Naive thymus-derived CD4-positive, alpha-beta T cell (primary cell): ENCODE measurements around the gene ADD3. TPM values are rescaled to one million over a fixed set of nuclear protein-coding genes. Genes with fewer than 3 reads are reported as not detected.

ENCODE experiments used
- ATAC-seq: fragments of 150-1000 bp; cut with Tn5 transposase; 2 replicates; pipeline ENCODE4 v1.10.0; 2021; ENCODE audit warnings: mild to moderate bottlenecking, moderate library complexity
- CTCF ChIA-PET: fragments of 350-600 bp; sonication (Branson Sonifier 250); formaldehyde crosslinking; loops from one replicate; lab custom pipeline; 2021; ENCODE audit warnings: antibody characterized with exemption; lab: Charles Lee
- POLR2A ChIA-PET: fragments of 350-600 bp; sonication (Branson Sonifier 250); formaldehyde crosslinking; loops from one replicate; lab custom pipeline; 2021; ENCODE audit warnings: antibody characterized with exemption, inconsistent platforms; lab: Charles Lee
- DNase-seq, 9 donors: peaks; one replicate each; pipeline versions ENCODE4 v3.0.0 to v3.0.0-alpha.2; 2020 to 2022; ENCODE audit warnings: mixed read lengths in 1 of 9
- H3K27ac ChIP-seq: one replicate; pipeline ENCODE4 v1.7.0; 2013; ENCODE audit warnings: mild to moderate bottlenecking, low read depth, low read length, moderate library complexity
- H3K27me3 ChIP-seq, 2 donors: one replicate each; pipeline ENCODE4 v1.7.0; 2013; ENCODE audit warnings: low read length in 2 of 2, mild to moderate bottlenecking in 2 of 2, moderate library complexity in 2 of 2; ENCODE audit not compliant: control insufficient read depth in 2 of 2, insufficient read depth in 2 of 2
- H3K36me3 ChIP-seq, 3 experiments: 1 replicate in 2 of 3; 2 replicates in 1 of 3; pipeline ENCODE4 v1.7.0; 2013; ENCODE audit warnings: low read length in 3 of 3, mild to moderate bottlenecking in 3 of 3, moderate library complexity in 1 of 3; ENCODE audit not compliant: insufficient read depth in 3 of 3, control insufficient read depth in 2 of 3
- H3K4me1 ChIP-seq, 2 donors: one replicate each; pipeline ENCODE4 v1.7.0; 2013; ENCODE audit warnings: low read length in 2 of 2, mild to moderate bottlenecking in 2 of 2, moderate library complexity in 1 of 2; ENCODE audit not compliant: control insufficient read depth in 2 of 2, insufficient read depth in 2 of 2
- H3K4me3 ChIP-seq: 2 replicates; pipeline ENCODE4 v1.7.0; 2013; ENCODE audit warnings: mild to moderate bottlenecking, low read length
- H3K9me3 ChIP-seq, 3 experiments: 1 replicate in 2 of 3; 2 replicates in 1 of 3; pipeline ENCODE4 v1.7.0; 2013; ENCODE audit warnings: low read length in 3 of 3; ENCODE audit not compliant: control insufficient read depth in 2 of 3
- H3K27ac Mint-ChIP-seq, 9 donors: one replicate each; pipeline ENCODE4 v1.8.0; 2020 to 2022; ENCODE audit warnings: mixed read lengths in 9 of 9, mild to moderate bottlenecking in 8 of 9, moderate library complexity in 5 of 9, inconsistent platforms in 2 of 9
- H3K27me3 Mint-ChIP-seq, 5 donors: one replicate each; pipeline ENCODE4 v1.8.0; 2021 to 2022; ENCODE audit warnings: mixed read lengths in 5 of 5, mild to moderate bottlenecking in 1 of 5
- H3K36me3 Mint-ChIP-seq, 5 donors: one replicate each; pipeline ENCODE4 v1.8.0; 2020 to 2022; ENCODE audit warnings: mixed read lengths in 5 of 5, mild to moderate bottlenecking in 3 of 5, inconsistent platforms in 1 of 5
- H3K4me1 Mint-ChIP-seq, 7 donors: one replicate each; pipeline ENCODE4 v1.8.0; 2020 to 2022; ENCODE audit warnings: mixed read lengths in 7 of 7, mild to moderate bottlenecking in 3 of 7, inconsistent platforms in 1 of 7
- H3K4me3 Mint-ChIP-seq, 10 donors: one replicate each; pipeline ENCODE4 v1.8.0; 2020 to 2022; ENCODE audit warnings: mild to moderate bottlenecking in 10 of 10, mixed read lengths in 10 of 10, moderate library complexity in 6 of 10, inconsistent platforms in 2 of 10
- H3K9me3 Mint-ChIP-seq, 11 donors: one replicate each; pipeline ENCODE4 v1.8.0; 2020 to 2022; ENCODE audit warnings: mixed read lengths in 11 of 11, mild to moderate bottlenecking in 4 of 11, inconsistent platforms in 1 of 11, moderate library complexity in 1 of 11
- intact Hi-C, 2 donors: fragments of 100-400 bp; cut with micrococcal nuclease; formaldehyde crosslinking; loops; one replicate each; pipeline ENCODE4 v1.15.1; 2023
- polyA plus RNA-seq, 2 donors: library from polyadenylated mRNA; unstranded; fragments of 300-500 nt; fragmentation: Illumina TruSeq; gene quantifications; one replicate each; pipeline ENCODE4 v1.2.3, GENCODE V29; 2021
- total RNA-seq, 6 experiments: library from RNA in 5 of 6; stranded (reverse) in 5 of 6; gene quantifications; 1 replicate in 5 of 6; 2 replicates in 1 of 6; pipeline ENCODE4 v1.2.3 and lab custom pipeline; 2021 to 2026

Gene ADD3
- total and polyA plus RNA-seq, 7 experiments from 2014 or later, result 281 to 535 (median 450) TPM

DNA sequence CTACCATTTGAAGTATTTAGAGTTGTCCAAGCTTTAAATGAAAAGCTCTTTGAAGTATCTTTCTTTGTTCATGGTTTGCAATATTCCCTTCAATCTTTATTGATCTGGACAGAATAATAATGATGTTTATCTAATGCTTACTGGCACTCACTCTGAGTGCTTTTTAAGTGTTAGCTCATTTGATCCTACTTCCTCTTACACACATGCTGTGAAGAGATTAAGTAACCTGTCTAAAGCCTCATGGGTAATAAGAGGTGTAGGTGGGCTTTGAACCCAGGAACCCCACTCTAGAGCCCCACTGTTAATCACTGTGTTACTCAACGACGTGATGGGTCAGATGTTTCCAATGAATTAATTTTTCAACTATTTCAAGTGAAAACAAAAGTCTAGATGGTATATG, 31.1 kb upstream of the ADD3 start:
- H3K27me3 Mint-ChIP-seq, result peaks cover 0 to 23% (median 0%) of the 10 kb centered on the region in 5 donors
- no peaks in the 10 kb centered on the region for H3K36me3 ChIP-seq
- H3K27me3 ChIP-seq, result no peaks in the 10 kb centered on the region
- no peak overlapping the region for H3K27ac Mint-ChIP-seq
- DNase-seq, result no peak
- CTCF ChIA-PET, result interaction anchor here (0.8 to 1.6 kb wide), 6 partner anchors 14 to 94 kb away, joined by 3 to 7 read pairs (median 4); no protein-coding TSS in a partner anchor
- peaks cover 5 to 38% (median 14%) of the 10 kb centered on the region in 7 donors for H3K4me1 Mint-ChIP-seq
- H3K36me3 Mint-ChIP-seq, result no peaks in the 10 kb centered on the region
- intact Hi-C loops, result loop anchor here (5.0 kb wide), 3 partner anchors 54 to 131 kb away; partner anchors contain the start of gene XPNPEP1 (in 1 of the 2)
- H3K4me1 ChIP-seq, result no peaks in the 10 kb centered on the region
- H3K9me3 Mint-ChIP-seq, result no peaks in the 10 kb centered on the region
- POLR2A ChIA-PET, result no interaction called here
- no peak overlapping the region for H3K27ac ChIP-seq
- no peak overlapping the region for H3K4me3 Mint-ChIP-seq
- no peak overlapping the region for H3K4me3 ChIP-seq
- ATAC-seq, result no peak
- no peaks in the 10 kb centered on the region for H3K9me3 ChIP-seq

- no peak overlapping the region for H3K27ac Mint-ChIP-seq
- Histone ChIP-seq H3K9me3 (no peaks in the 10 kb centered on the region), H3K27ac (no peak overlapping the region), H3K4me3 (no peak overlapping the region), H3K4me1 (no peaks in the 10 kb centered on the region), H3K36me3 (no peaks in the 10 kb centered on the region), H3K27me3 (no peaks in the 10 kb centered on the region)
- ChIA-PET POLR2A (interaction anchor here (1.1 to 2.4 kb wide), 2 partner anchors 31 to 33 kb away, joined by 4 to 7 read pairs; no protein-coding TSS in a partner anchor), CTCF (interaction anchor here (1.0 to 1.8 kb wide), 4 partner anchors 14 to 93 kb away, joined by 3 to 10 read pairs (median 4); no protein-coding TSS in a partner anchor)
- no peaks in the 10 kb centered on the region for H3K9me3 Mint-ChIP-seq
- H3K4me1 Mint-ChIP-seq, result peaks cover 5 to 38% (median 15%) of the 10 kb centered on the region in 7 donors
- ATAC-seq (no peak), DNase-seq (no peak)
- no peak overlapping the region for H3K4me3 Mint-ChIP-seq
- intact Hi-C loops, result loop anchor here (5.0 kb wide), 3 partner anchors 55 to 130 kb away; partner anchors contain the start of gene XPNPEP1 (in 1 of the 2)
- H3K36me3 Mint-ChIP-seq, result no peaks in the 10 kb centered on the region
- peaks cover 0 to 22% (median 0%) of the 10 kb centered on the region in 5 donors for H3K27me3 Mint-ChIP-seq
Observed at GRCh38 chr10:109977382-109977806, 30.4 kb upstream of the ADD3 start.

DNA sequence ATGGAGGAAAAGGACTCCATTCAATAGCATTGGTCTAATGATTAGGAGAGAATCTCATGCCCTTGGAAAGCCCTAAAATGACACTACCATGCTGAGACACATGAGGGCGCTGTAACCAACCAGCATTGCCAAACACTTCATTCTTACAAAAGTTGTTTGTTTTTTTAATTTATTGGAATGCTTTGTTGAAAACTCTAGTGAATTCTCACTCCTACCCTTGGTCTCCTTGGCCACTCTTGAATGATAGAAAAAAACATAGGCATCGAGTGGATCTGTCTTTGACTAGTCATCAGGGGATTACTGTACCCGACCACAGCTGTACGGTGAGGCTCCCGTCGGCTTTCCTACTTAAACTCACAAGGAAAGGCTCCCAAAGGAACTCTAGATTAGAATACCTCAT, 29.3 kb upstream of the ADD3 start:
- Histone ChIP-seq H3K27me3 (no peaks in the 10 kb centered on the region), H3K4me3 (no peak overlapping the region), H3K27ac (no peak overlapping the region), H3K9me3 (no peaks in the 10 kb centered on the region), H3K4me1 (no peaks in the 10 kb centered on the region), H3K36me3 (no peaks in the 10 kb centered on the region)
- Mint-ChIP-seq H3K9me3 (no peaks in the 10 kb centered on the region), H3K27ac (peak overlapping the region in 3 of 9 donors; percentile 25 to 44 (median 41)), H3K36me3 (no peaks in the 10 kb centered on the region), H3K4me3 (no peak overlapping the region), H3K27me3 (peaks cover 0 to 12% (median 0%) of the 10 kb centered on the region in 5 donors), H3K4me1 (peaks cover 5 to 38% (median 19%) of the 10 kb centered on the region in 7 donors)
- DNase-seq (peak; percentile 30 to 68 (median 51)), ATAC-seq (peak; percentile 87)
- CTCF ChIA-PET, result interaction anchor here (0.9 to 2.3 kb wide), 9 partner anchors 14 to 129 kb away, joined by 3 to 10 read pairs (median 4); no protein-coding TSS in a partner anchor
- POLR2A ChIA-PET, result interaction anchor here (1.0 to 2.4 kb wide), 3 partner anchors 27 to 32 kb away, joined by 3 to 7 read pairs (median 4); no protein-coding TSS in a partner anchor
- intact Hi-C loops, result loop anchor here (1.0 to 5.0 kb wide), 10 partner anchors 29 to 159 kb away; partner anchors contain the start of genes ADD3 (in 1 of the 2) and XPNPEP1 (in 1 of the 2)

GRCh38 chr10:109979215-109979614, 28.6 kb upstream of the ADD3 start:
- peak overlapping the region in 2 of 9 donors; percentile 13 to 35 for H3K27ac Mint-ChIP-seq
- H3K9me3 Mint-ChIP-seq, result no peaks in the 10 kb centered on the region
- no peaks in the 10 kb centered on the region for H3K36me3 Mint-ChIP-seq
- Histone ChIP-seq H3K9me3 (no peaks in the 10 kb centered on the region), H3K4me3 (no peak overlapping the region), H3K4me1 (no peaks in the 10 kb centered on the region), H3K27ac (no peak overlapping the region), H3K36me3 (no peaks in the 10 kb centered on the region), H3K27me3 (no peaks in the 10 kb centered on the region)
- no peak for ATAC-seq
- ChIA-PET POLR2A (interaction anchor here (0.6 to 2.4 kb wide), 3 partner anchors 30 to 245 kb away, joined by 3 to 7 read pairs (median 3); no protein-coding TSS in a partner anchor), CTCF (interaction anchor here (0.8 to 2.3 kb wide), 9 partner anchors 9 to 129 kb away, joined by 3 to 9 read pairs (median 5); no protein-coding TSS in a partner anchor)
- H3K27me3 Mint-ChIP-seq, result peaks cover 0 to 18% (median 0%) of the 10 kb centered on the region in 5 donors
- no peak overlapping the region for H3K4me3 Mint-ChIP-seq
- intact Hi-C loops, result loop anchor here (2.0 to 5.0 kb wide), 5 partner anchors 38 to 128 kb away; partner anchors contain the start of gene XPNPEP1 (in 1 of the 2)
- peak in 1 of 9 donors; percentile 6 for DNase-seq
- peaks cover 5 to 38% (median 19%) of the 10 kb centered on the region in 7 donors for H3K4me1 Mint-ChIP-seq

GRCh38 chr10:109981650-109982049, 26.1 kb upstream of the ADD3 start:
- ChIA-PET CTCF (interaction anchor here (0.6 to 0.7 kb wide), 2 partner anchors 27 to 163 kb away, joined by 3 to 4 read pairs; no protein-coding TSS in a partner anchor), POLR2A (interaction anchor here (0.9 to 1.3 kb wide), 3 partner anchors 10 to 129 kb away, joined by 3 read pairs; no protein-coding TSS in a partner anchor)
- DNase-seq (no peak), ATAC-seq (no peak)
- Histone ChIP-seq H3K27ac (no peak overlapping the region), H3K4me1 (no peaks in the 10 kb centered on the region), H3K36me3 (no peaks in the 10 kb centered on the region), H3K4me3 (no peak overlapping the region), H3K9me3 (no peaks in the 10 kb centered on the region), H3K27me3 (no peaks in the 10 kb centered on the region)
- peaks cover 3 to 35% (median 17%) of the 10 kb centered on the region in 7 donors for H3K4me1 Mint-ChIP-seq
- no peak overlapping the region for H3K27ac Mint-ChIP-seq
- intact Hi-C loops, result no loop called here
- H3K4me3 Mint-ChIP-seq, result no peak overlapping the region
- peaks cover 0 to 9% (median 0%) of the 10 kb centered on the region in 11 donors for H3K9me3 Mint-ChIP-seq
- H3K27me3 Mint-ChIP-seq, result peaks cover 0 to 35% (median 0%) of the 10 kb centered on the region in 5 donors
- peaks cover 0 to 5% (median 0%) of the 10 kb centered on the region in 5 donors for H3K36me3 Mint-ChIP-seq

GRCh38 chr10:109982123-109982522, 25.7 kb upstream of the ADD3 start:
- intact Hi-C loops, result no loop called here

More at GRCh38 chr10:109982123-109982522, 25.7 kb upstream of the ADD3 start:
- Mint-ChIP-seq H3K9me3 (peaks cover 0 to 9% (median 0%) of the 10 kb centered on the region in 11 donors), H3K36me3 (peaks cover 0 to 5% (median 0%) of the 10 kb centered on the region in 5 donors), H3K4me1 (peaks cover 3 to 32% (median 15%) of the 10 kb centered on the region in 7 donors), H3K27me3 (peaks cover 0 to 35% (median 0%) of the 10 kb centered on the region in 5 donors), H3K27ac (no peak overlapping the region), H3K4me3 (no peak overlapping the region)
- no peak overlapping the region for H3K27ac ChIP-seq
- H3K4me1 ChIP-seq, result no peaks in the 10 kb centered on the region
- H3K27me3 ChIP-seq, result no peaks in the 10 kb centered on the region
- ChIA-PET CTCF (interaction anchor here (0.7 to 1.2 kb wide), 2 partner anchors 25 to 162 kb away, joined by 4 read pairs; partner anchors contain the start of gene ADD3), POLR2A (interaction anchor here (0.9 to 1.3 kb wide), 3 partner anchors 10 to 128 kb away, joined by 3 read pairs; no protein-coding TSS in a partner anchor)
- H3K9me3 ChIP-seq, result no peaks in the 10 kb centered on the region
- DNase-seq, result no peak
- ATAC-seq, result no peak
- no peak overlapping the region for H3K4me3 ChIP-seq
- no peaks in the 10 kb centered on the region for H3K36me3 ChIP-seq
